ENCODE measurements around the gene NOC4L. TPM values are rescaled to one million over a fixed set of nuclear protein-coding genes. Genes with fewer than 3 reads are reported as not detected.

The NOC4L gene
- total RNA-seq, 1 donor from 2014 or later = 3.5 TPM

GRCh38 chr12:132187646-132188450 is 43.6 kb downstream of the NOC4L start:
- Histone ChIP-seq H3K36me3 (no peaks in the 10 kb centered on the region), H4K20me1 (ENCODE audit: low read depth) (peaks cover 3% of the 10 kb centered on the region), H3F3A (ENCODE audit: low read depth) (peaks cover 19% of the 10 kb centered on the region), H3K4me1 (peaks cover 10% of the 10 kb centered on the region), H2AFZ (replicated peaks) (no peak overlapping the region), H3K9ac (no peak overlapping the region), H3K4me3 (no peak overlapping the region), H3K4me2 (no peak overlapping the region), H3K9me3 (ENCODE audit: low read depth) (no peaks in the 10 kb centered on the region), H3K79me2 (ENCODE audit: low read depth) (no peaks in the 10 kb centered on the region), H3K27ac (no peak overlapping the region), H3K27me3 (peaks cover 100% of the 10 kb centered on the region)
- H3K27me3 Mint-ChIP-seq (ENCODE audit: insufficient read depth, low read depth) = peaks cover 51% of the 10 kb centered on the region
- H3K27ac Mint-ChIP-seq = no peak overlapping the region
- DNase-seq (ENCODE audit: low spot score) = no peak
- H3K4me3 Mint-ChIP-seq = peak overlapping the region; percentile 50
- no peaks in the 10 kb centered on the region for H3K9me3 Mint-ChIP-seq
- peaks cover 11% of the 10 kb centered on the region for H3K4me1 Mint-ChIP-seq
- peaks cover 2% of the 10 kb centered on the region for H3K36me3 Mint-ChIP-seq
- TF ChIP-seq EZH2phosphoT487 (IDR thresholded peaks at IDR 0.05) = no peak
- no peak for TF ChIP-seq EZH2 (IDR thresholded peaks at IDR 0.05)
- no peak for TF ChIP-seq CTCF (IDR thresholded peaks at IDR 0.05)

- TF ChIP-seq EZH2 (IDR thresholded peaks at IDR 0.05) (no peak), CTCF (IDR thresholded peaks at IDR 0.05) (no peak), EZH2phosphoT487 (IDR thresholded peaks at IDR 0.05) (no peak)
- Histone ChIP-seq H2AFZ (replicated peaks) (no peak overlapping the region), H3K36me3 (no peaks in the 10 kb centered on the region), H3K27ac (no peak overlapping the region), H3K4me3 (no peak overlapping the region), H3K9me3 (ENCODE audit: low read depth) (no peaks in the 10 kb centered on the region), H3K4me1 (peaks cover 10% of the 10 kb centered on the region), H3K79me2 (ENCODE audit: low read depth) (no peaks in the 10 kb centered on the region), H3K9ac (no peak overlapping the region), H3K4me2 (peak overlapping the region; percentile 92), H3K27me3 (peaks cover 100% of the 10 kb centered on the region), H3F3A (ENCODE audit: low read depth) (peaks cover 19% of the 10 kb centered on the region), H4K20me1 (ENCODE audit: low read depth) (peaks cover 3% of the 10 kb centered on the region)
- H3K4me3 Mint-ChIP-seq = peak overlapping the region; percentile 64
- no peak overlapping the region for H3K27ac Mint-ChIP-seq
- no peak for DNase-seq (ENCODE audit: low spot score)
- H3K27me3 Mint-ChIP-seq (ENCODE audit: insufficient read depth, low read depth) = peaks cover 46% of the 10 kb centered on the region
- peaks cover 11% of the 10 kb centered on the region for H3K4me1 Mint-ChIP-seq
- H3K9me3 Mint-ChIP-seq = peaks cover 2% of the 10 kb centered on the region
- H3K36me3 Mint-ChIP-seq = peaks cover 4% of the 10 kb centered on the region
Observed at GRCh38 chr12:132188451-132188901, 44.2 kb downstream of the NOC4L start.

- Mint-ChIP-seq H3K27ac (no peak overlapping the region), H3K4me1 (peaks cover 11% of the 10 kb centered on the region), H3K27me3 (ENCODE audit: insufficient read depth, low read depth) (peaks cover 49% of the 10 kb centered on the region), H3K4me3 (peak overlapping the region; percentile 84), H3K36me3 (peaks cover 6% of the 10 kb centered on the region), H3K9me3 (peaks cover 5% of the 10 kb centered on the region)
- Histone ChIP-seq H2AFZ (replicated peaks) (no peak overlapping the region), H3K79me2 (ENCODE audit: low read depth) (no peaks in the 10 kb centered on the region), H3K9ac (no peak overlapping the region), H4K20me1 (ENCODE audit: low read depth) (peaks cover 3% of the 10 kb centered on the region), H3F3A (ENCODE audit: low read depth) (peaks cover 19% of the 10 kb centered on the region), H3K36me3 (no peaks in the 10 kb centered on the region), H3K4me3 (peak overlapping the region; percentile 59), H3K9me3 (ENCODE audit: low read depth) (no peaks in the 10 kb centered on the region), H3K4me2 (peak overlapping the region; percentile 92), H3K4me1 (peaks cover 10% of the 10 kb centered on the region), H3K27me3 (peaks cover 100% of the 10 kb centered on the region), H3K27ac (no peak overlapping the region)
- no peak for TF ChIP-seq CTCF (IDR thresholded peaks at IDR 0.05)
- TF ChIP-seq EZH2phosphoT487 (IDR thresholded peaks at IDR 0.05) = no peak
- TF ChIP-seq EZH2 (IDR thresholded peaks at IDR 0.05) = no peak
- DNase-seq (ENCODE audit: low spot score) = no peak
Observed at GRCh38 chr12:132188916-132189325, 44.7 kb downstream of the NOC4L start.

All from neural progenitor cell (in vitro differentiated cells).